Lung (tissue), 12 donors: ENCODE data around the gene TCERG1. TPM values are rescaled to one million over a fixed set of nuclear protein-coding genes. Genes with fewer than 3 reads are reported as not detected.

Experiments
- ATAC-seq: fragments of 200-7000 bp; cut with Tn5 transposase; one replicate; pipeline ENCODE4 v1.9.1; 2020; ENCODE audit warnings: moderate number of reproducible peaks; ENCODE audit not compliant: insufficient read depth, low FRiP score
- DNase-seq, 3 donors: peaks; one replicate each; pipeline ENCODE4 v3.0.0-alpha.2; 2013 to 2017
- H3K27ac ChIP-seq, 2 donors: one replicate each; pipeline ENCODE4 v1.5.1; 2013; ENCODE audit warnings: mild to moderate bottlenecking in 2 of 2, moderate library complexity in 2 of 2, control low read depth in 1 of 2, inconsistent platforms in 1 of 2, low read depth in 1 of 2, low read length in 1 of 2
- H3K27me3 ChIP-seq, 3 donors: one replicate each; pipeline ENCODE4 v1.5.1; 2013; ENCODE audit warnings: low read length in 2 of 3; ENCODE audit not compliant: control insufficient read depth in 3 of 3, insufficient read depth in 3 of 3
- H3K36me3 ChIP-seq, 4 donors: one replicate each; pipeline ENCODE4 v1.5.1; 2013; ENCODE audit warnings: low read length in 4 of 4, mild to moderate bottlenecking in 1 of 4, moderate library complexity in 1 of 4; ENCODE audit not compliant: control insufficient read depth in 4 of 4, insufficient read depth in 4 of 4
- H3K4me1 ChIP-seq, 5 donors: one replicate each; pipeline ENCODE4 v1.5.1; 2013; ENCODE audit warnings: low read length in 5 of 5, mild to moderate bottlenecking in 2 of 5, moderate library complexity in 1 of 5; ENCODE audit not compliant: control insufficient read depth in 5 of 5, insufficient read depth in 5 of 5
- H3K4me3 ChIP-seq: one replicate; pipeline ENCODE4 v1.5.1; 2013; ENCODE audit warnings: mild to moderate bottlenecking, control low read depth, moderate library complexity
- H3K9ac ChIP-seq, 2 donors: one replicate each; pipeline ENCODE4 v1.5.1; 2013; ENCODE audit warnings: low read length in 2 of 2, control low read depth in 1 of 2; ENCODE audit not compliant: insufficient read depth in 1 of 2
- H3K9me3 ChIP-seq, 4 donors: one replicate each; pipeline ENCODE4 v1.5.1; 2013; ENCODE audit warnings: low read length in 3 of 4, mild to moderate bottlenecking in 1 of 4, moderate library complexity in 1 of 4; ENCODE audit not compliant: control insufficient read depth in 4 of 4, insufficient read depth in 3 of 4
- CTCF ChIP-seq: IDR thresholded peaks from 2 replicates; pipeline ENCODE4 v1.5.1; 2012; ENCODE audit warnings: mild to moderate bottlenecking; ENCODE audit errors: control extremely low read depth, extremely low read depth
- WGBS, 2 donors: extraction: QIAGEN DNeasy Blood & Tissue Kit; methylation state at CpG; one replicate each; pipeline ENCODE4 v1.1.7; 2013; 5-methylcytosine and 5-hydroxymethylcytosine counted together
- polyA plus RNA-seq, 2 donors: library from polyadenylated mRNA; stranded (reverse); fragments of 200-250 nt; gene quantifications; one replicate each; pipeline ENCODE4 v1.2.1, GENCODE V29; 2013
- total RNA-seq, 2 donors: library from RNA; depleted of rRNA in 1 of 2; stranded (reverse); fragments of >200 nt in 1 of 2; gene quantifications; one replicate each; pipeline ENCODE4 v1.2.1, GENCODE V29; 2014 to 2021
- donor health status: control.
- donor health status: control.
- donor health status: Bipolar disorder and iron deficiency.
- donor health status: healthy.
- donor health status: DM: yes; HTN: yes; CAD: no.

The TCERG1 gene
- total and polyA plus RNA-seq, 4 donors: 21.1 to 79.2 (median 45.2) TPM

- Histone ChIP-seq H3K9me3 (no peaks in the 10 kb centered on the region), H3K27me3 (no peaks in the 10 kb centered on the region), H3K9ac (no peak overlapping the region), H3K4me3 (no peak overlapping the region), H3K36me3 (no peaks in the 10 kb centered on the region), H3K4me1 (no peaks in the 10 kb centered on the region), H3K27ac (no peak overlapping the region)
- no peak for ATAC-seq
- no peak for TF ChIP-seq CTCF
- no peak for DNase-seq
- 71 to 83% methylated on average over 2 of the region's 2 CpGs for WGBS, 2 donors
These were observed 36.9 kb upstream of the TCERG1 start for GRCh38 chr5:146410272-146410671.

- no peak for ATAC-seq
- no peak for DNase-seq
- H3K4me3 ChIP-seq: no peak overlapping the region
- H3K9me3 ChIP-seq: no peaks in the 10 kb centered on the region
- no peaks in the 10 kb centered on the region for H3K27me3 ChIP-seq
- no peak for TF ChIP-seq CTCF
- no peaks in the 10 kb centered on the region for H3K36me3 ChIP-seq
- no peak overlapping the region for H3K27ac ChIP-seq
- H3K4me1 ChIP-seq: peaks cover 0 to 1% (median 0%) of the 10 kb centered on the region in 5 donors
- no peak overlapping the region for H3K9ac ChIP-seq
These were observed 27.4 kb upstream of the TCERG1 start for GRCh38 chr5:146419696-146420095.

- Histone ChIP-seq H3K36me3 (no peaks in the 10 kb centered on the region), H3K27me3 (peaks cover 0 to 3% (median 0%) of the 10 kb centered on the region in 3 donors), H3K9ac (no peak overlapping the region), H3K9me3 (no peaks in the 10 kb centered on the region), H3K4me1 (peaks cover 0 to 1% (median 0%) of the 10 kb centered on the region in 5 donors), H3K27ac (no peak overlapping the region), H3K4me3 (no peak overlapping the region)
- no peak for DNase-seq
- no peak for ATAC-seq
- TF ChIP-seq CTCF: no peak
- WGBS, 2 donors: 76 to 84% methylated on average over 12 of the region's 12 CpGs
These were observed 22.1 kb upstream of the TCERG1 start for GRCh38 chr5:146425023-146425422.

GRCh38 chr5:146426305-146426704, 20.8 kb upstream of the TCERG1 start:
- whole genome bisulfite sequencing, 2 donors: 74 to 76% methylated on average over 5 of the region's 5 CpGs
- DNase-seq (no peak), ATAC-seq (no peak)
- peaks cover 0 to 3% (median 0%) of the 10 kb centered on the region in 3 donors for H3K27me3 ChIP-seq
- no peaks in the 10 kb centered on the region for H3K36me3 ChIP-seq
- no peak overlapping the region for H3K27ac ChIP-seq
- H3K9me3 ChIP-seq: no peaks in the 10 kb centered on the region
- peaks cover 0 to 1% (median 0%) of the 10 kb centered on the region in 5 donors for H3K4me1 ChIP-seq
- H3K9ac ChIP-seq: no peak overlapping the region
- H3K4me3 ChIP-seq: no peak overlapping the region
- TF ChIP-seq CTCF: no peak
